Hematopoietic multipotent progenitor cell treated with erythropoietin and hydrocortisone succinate and interleukin-3 and kit ligand, for 4 days (in vitro differentiated cells): ENCODE data around the gene AP3M1.

Experiments
- DNase-seq: peaks from one replicate; pipeline ENCODE4 v3.0.0-alpha.2; 2015

Gene AP3M1

DNA sequence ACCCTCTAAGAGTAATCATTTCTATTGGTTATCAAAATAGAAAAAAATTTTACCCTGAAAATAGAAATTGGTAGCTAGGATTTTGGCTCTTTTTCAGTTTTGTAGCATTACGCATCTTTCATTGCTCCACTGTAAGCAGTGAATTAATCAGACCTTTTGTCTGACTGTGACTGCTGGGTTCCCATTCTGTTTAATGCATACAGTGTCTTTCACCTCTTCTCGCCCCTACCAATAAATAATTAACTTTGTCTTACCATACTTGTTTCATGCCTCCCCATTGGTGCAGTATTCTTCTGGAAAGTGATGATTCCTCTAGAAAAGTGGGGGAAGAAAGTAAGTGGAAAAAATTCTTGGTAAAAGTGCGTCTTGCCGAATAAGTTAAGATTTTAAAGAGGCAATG is 73.2 kb downstream of the AP3M1 start:
- no peak for DNase-seq

DNA sequence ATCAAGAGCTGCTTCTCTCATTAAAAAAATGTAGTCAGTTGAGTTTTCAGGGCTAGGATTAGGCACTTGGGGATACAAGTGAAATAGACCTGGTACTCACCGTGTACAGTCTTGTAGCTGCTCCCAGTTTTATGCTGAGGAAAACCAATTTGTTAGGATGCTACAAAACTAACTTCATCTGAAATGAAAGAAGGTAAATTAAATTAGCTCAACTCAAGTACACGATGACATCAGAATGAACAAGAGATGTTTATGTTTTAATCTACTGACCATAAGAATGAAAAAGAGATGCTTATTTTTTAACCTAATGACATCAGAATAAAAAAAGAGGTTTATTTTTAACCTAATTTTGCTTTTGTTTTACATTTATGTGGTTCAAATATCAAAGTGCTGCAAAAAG is 73.7 kb downstream of the AP3M1 start:
- no peak for DNase-seq

DNA sequence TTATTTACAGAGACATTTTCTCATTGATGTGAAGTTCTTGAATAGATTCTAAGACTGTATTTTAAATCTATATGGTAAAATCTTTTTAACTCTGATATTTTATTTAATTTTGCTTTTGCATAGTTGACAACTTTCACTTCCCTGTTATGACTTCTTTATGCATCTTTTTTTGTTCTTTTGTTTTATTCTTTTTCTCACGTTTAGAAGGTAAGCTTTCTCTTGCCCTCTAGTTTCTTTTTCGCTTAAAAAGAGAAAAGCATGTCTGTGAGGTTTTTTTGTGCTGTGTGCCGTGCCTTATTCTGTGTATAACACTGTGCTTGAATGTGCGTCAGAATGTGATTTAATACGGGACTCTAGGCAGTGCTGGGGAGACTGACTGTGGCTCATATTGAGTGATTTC is 74.7 kb downstream of the AP3M1 start:
- DNase-seq, result no peak

DNA sequence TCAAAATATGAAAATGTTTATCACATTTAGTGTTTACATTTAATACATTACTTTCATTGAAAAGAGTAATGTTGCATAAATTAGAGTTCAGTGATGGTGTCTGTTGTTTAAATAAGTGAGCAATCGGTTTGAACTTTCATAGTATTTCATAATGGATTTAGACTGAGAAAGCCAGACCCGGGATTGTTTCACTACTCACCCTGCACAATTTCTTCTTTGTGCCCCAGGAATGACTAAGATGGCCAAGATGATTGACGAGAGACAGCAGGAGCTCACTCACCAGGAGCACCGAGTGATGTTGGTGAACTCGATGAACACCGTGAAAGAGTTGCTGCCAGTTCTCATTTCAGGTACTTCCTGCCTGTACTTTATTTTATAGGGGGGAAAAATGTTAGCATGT is 78.1 kb downstream of the AP3M1 start:
- no peak for DNase-seq

DNA sequence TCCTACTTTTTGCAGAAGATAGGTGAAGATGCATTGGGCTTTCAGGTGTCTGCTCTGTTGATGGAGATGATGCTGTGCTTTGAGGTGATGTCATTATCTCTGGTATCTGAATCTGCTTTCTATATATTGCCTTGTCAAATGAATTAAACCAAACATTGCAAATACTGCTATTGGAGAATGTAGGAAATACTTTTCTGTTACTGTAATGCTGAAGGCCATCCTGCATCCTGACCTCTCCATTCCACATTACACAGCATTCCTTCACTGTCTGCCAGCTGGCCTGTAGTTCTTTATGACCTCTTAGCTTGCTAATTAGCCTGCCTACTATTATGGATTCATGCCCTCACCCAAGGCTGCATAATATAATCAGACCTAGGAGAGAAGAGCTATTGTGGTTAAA is 79.5 kb downstream of the AP3M1 start:
- no peak for DNase-seq
